Measurements from ENCODE around the gene CTXN3.
"Not testable (repeated sequence)": the region's sequence is repeated elsewhere in the genome, so short reads cannot be mapped to it uniquely, and the experiment has no call there.

Gene CTXN3

GRCh38 chr5:127664093-127664492 lies 15.2 kb downstream of the CTXN3 start:
- peaks cover 0 to 16% (median 6%) of the 10 kb centered on the region in 4 experiments for H3K4me1 ChIP-seq (ENCODE audit: control extremely low read depth in 1 of 4, control insufficient read depth in 4 of 4, insufficient read depth in 4 of 4, low read length in 3 of 4)
- H3K27ac ChIP-seq (ENCODE audit: insufficient read depth in 1 of 2, low read depth in 1 of 2, low read length in 2 of 2, poor library complexity in 1 of 2, severe bottlenecking in 2 of 2), result no peak overlapping the region
- POLR2A ChIA-PET, result no interaction called here
- no peak for DNase-seq
- H3K27me3 ChIP-seq (replicated peaks in 2 of 5; ENCODE audit: control insufficient read depth in 4 of 5, insufficient read depth in 5 of 5, low read length in 4 of 5), result no peaks in the 10 kb centered on the region
- H3K9me3 ChIP-seq (ENCODE audit: control extremely low read depth in 1 of 5, control insufficient read depth in 4 of 5, insufficient read depth in 2 of 5, low read depth in 1 of 5, low read length in 4 of 5), result no peaks in the 10 kb centered on the region
- no peaks in the 10 kb centered on the region for H3K36me3 ChIP-seq (ENCODE audit: control insufficient read depth in 4 of 4, insufficient read depth in 4 of 4, low read length in 3 of 4)
- WGBS (ENCODE audit: insufficient coverage), result over 99% methylated on average over 5 of the region's 5 CpGs
- H3K4me3 ChIP-seq (ENCODE audit: control insufficient read depth in 1 of 7, extremely low read depth in 1 of 7, insufficient read depth in 4 of 7, low read depth in 2 of 7, low read length in 6 of 7), result no peak overlapping the region
- CTCF ChIA-PET, result interaction anchor here (0.8 kb wide), 1 partner anchor 18 kb away, joined by 3 read pairs; no protein-coding TSS in a partner anchor

- no peak for DNase-seq
- CTCF ChIA-PET, result interaction anchor here (1.0 kb wide), 1 partner anchor 54 kb away, joined by 3 read pairs; no protein-coding TSS in a partner anchor
Observed at GRCh38 chr5:127665641-127666040, 16.8 kb downstream of the CTXN3 start.

GRCh38 chr5:127666043-127666716 lies 17.3 kb downstream of the CTXN3 start:
- Histone ChIP-seq H3K27me3 (replicated peaks in 2 of 5; ENCODE audit: control insufficient read depth in 4 of 5, insufficient read depth in 5 of 5, low read length in 4 of 5) (no peaks in the 10 kb centered on the region), H3K4me3 (ENCODE audit: control insufficient read depth in 1 of 7, extremely low read depth in 1 of 7, insufficient read depth in 4 of 7, low read depth in 2 of 7, low read length in 6 of 7) (no peak overlapping the region), H3K9me3 (ENCODE audit: control extremely low read depth in 1 of 5, control insufficient read depth in 4 of 5, insufficient read depth in 2 of 5, low read depth in 1 of 5, low read length in 4 of 5) (no peaks in the 10 kb centered on the region), H3K36me3 (ENCODE audit: control insufficient read depth in 4 of 4, insufficient read depth in 4 of 4, low read length in 3 of 4) (no peaks in the 10 kb centered on the region), H3K4me1 (ENCODE audit: control extremely low read depth in 1 of 4, control insufficient read depth in 4 of 4, insufficient read depth in 4 of 4, low read length in 3 of 4) (peaks cover 0 to 8% (median 2%) of the 10 kb centered on the region in 4 experiments), H3K27ac (ENCODE audit: insufficient read depth in 1 of 2, low read depth in 1 of 2, low read length in 2 of 2, poor library complexity in 1 of 2, severe bottlenecking in 2 of 2) (no peak overlapping the region)
- ChIA-PET POLR2A (interaction anchor here (0.6 kb wide), 1 partner anchor 14 kb away, joined by 3 read pairs; no protein-coding TSS in a partner anchor), CTCF (interaction anchor here (1.0 kb wide), 1 partner anchor 54 kb away, joined by 3 read pairs; no protein-coding TSS in a partner anchor)
- no CpG with 5 or more reads among the region's 3 CpGs for WGBS (ENCODE audit: insufficient coverage)
- DNase-seq, result no peak

More at GRCh38 chr5:127665641-127666040, 16.8 kb downstream of the CTXN3 start:
- POLR2A ChIA-PET, result no interaction called here
- Histone ChIP-seq H3K27ac (ENCODE audit: insufficient read depth in 1 of 2, low read depth in 1 of 2, low read length in 2 of 2, poor library complexity in 1 of 2, severe bottlenecking in 2 of 2) (no peak overlapping the region), H3K4me1 (ENCODE audit: control extremely low read depth in 1 of 4, control insufficient read depth in 4 of 4, insufficient read depth in 4 of 4, low read length in 3 of 4) (peaks cover 0 to 8% (median 2%) of the 10 kb centered on the region in 4 experiments), H3K27me3 (replicated peaks in 2 of 5; ENCODE audit: control insufficient read depth in 4 of 5, insufficient read depth in 5 of 5, low read length in 4 of 5) (no peaks in the 10 kb centered on the region), H3K4me3 (ENCODE audit: control insufficient read depth in 1 of 7, extremely low read depth in 1 of 7, insufficient read depth in 4 of 7, low read depth in 2 of 7, low read length in 6 of 7) (no peak overlapping the region), H3K9me3 (ENCODE audit: control extremely low read depth in 1 of 5, control insufficient read depth in 4 of 5, insufficient read depth in 2 of 5, low read depth in 1 of 5, low read length in 4 of 5) (no peaks in the 10 kb centered on the region), H3K36me3 (ENCODE audit: control insufficient read depth in 4 of 4, insufficient read depth in 4 of 4, low read length in 3 of 4) (no peaks in the 10 kb centered on the region)

GRCh38 chr5:127667926-127668325 lies 19.0 kb downstream of the CTXN3 start:
- Histone ChIP-seq H3K36me3 (ENCODE audit: control insufficient read depth in 4 of 4, insufficient read depth in 4 of 4, low read length in 3 of 4) (no peaks in the 10 kb centered on the region), H3K9me3 (ENCODE audit: control extremely low read depth in 1 of 5, control insufficient read depth in 4 of 5, insufficient read depth in 2 of 5, low read depth in 1 of 5, low read length in 4 of 5) (no peaks in the 10 kb centered on the region), H3K4me3 (ENCODE audit: control insufficient read depth in 1 of 7, extremely low read depth in 1 of 7, insufficient read depth in 4 of 7, low read depth in 2 of 7, low read length in 6 of 7) (no peak overlapping the region), H3K4me1 (ENCODE audit: control extremely low read depth in 1 of 4, control insufficient read depth in 4 of 4, insufficient read depth in 4 of 4, low read length in 3 of 4) (no peaks in the 10 kb centered on the region), H3K27ac (ENCODE audit: insufficient read depth in 1 of 2, low read depth in 1 of 2, low read length in 2 of 2, poor library complexity in 1 of 2, severe bottlenecking in 2 of 2) (no peak overlapping the region), H3K27me3 (replicated peaks in 2 of 5; ENCODE audit: control insufficient read depth in 4 of 5, insufficient read depth in 5 of 5, low read length in 4 of 5) (no peaks in the 10 kb centered on the region)
- ChIA-PET CTCF (interaction anchor here (1.8 kb wide), 1 partner anchor 14 kb away, joined by 6 read pairs; no protein-coding TSS in a partner anchor), POLR2A (no interaction called here)
- no CpG with 5 or more reads among the region's 3 CpGs for WGBS (ENCODE audit: insufficient coverage)
- DNase-seq, result no peak

- Histone ChIP-seq H3K4me1 (ENCODE audit: control extremely low read depth in 1 of 4, control insufficient read depth in 4 of 4, insufficient read depth in 4 of 4, low read length in 3 of 4) (no peaks in the 10 kb centered on the region), H3K27ac (ENCODE audit: insufficient read depth in 1 of 2, low read depth in 1 of 2, low read length in 2 of 2, poor library complexity in 1 of 2, severe bottlenecking in 2 of 2) (no peak overlapping the region), H3K27me3 (replicated peaks in 2 of 5; ENCODE audit: control insufficient read depth in 4 of 5, insufficient read depth in 5 of 5, low read length in 4 of 5) (no peaks in the 10 kb centered on the region), H3K9me3 (ENCODE audit: control extremely low read depth in 1 of 5, control insufficient read depth in 4 of 5, insufficient read depth in 2 of 5, low read depth in 1 of 5, low read length in 4 of 5) (no peaks in the 10 kb centered on the region), H3K4me3 (ENCODE audit: control insufficient read depth in 1 of 7, extremely low read depth in 1 of 7, insufficient read depth in 4 of 7, low read depth in 2 of 7, low read length in 6 of 7) (no peak overlapping the region), H3K36me3 (ENCODE audit: control insufficient read depth in 4 of 4, insufficient read depth in 4 of 4, low read length in 3 of 4) (no peaks in the 10 kb centered on the region)
- no peak for DNase-seq
- ChIA-PET CTCF (interaction anchor here (0.9 to 1.0 kb wide), 2 partner anchors 9 to 98 kb away, joined by 3 to 4 read pairs; no protein-coding TSS in a partner anchor), POLR2A (no interaction called here)
- 100% methylated on average over 5 of the region's 6 CpGs for WGBS (ENCODE audit: insufficient coverage)
Observed at GRCh38 chr5:127671218-127671617, 22.3 kb downstream of the CTXN3 start.

GRCh38 chr5:127673117-127673800 lies 24.4 kb downstream of the CTXN3 start:
- no peaks in the 10 kb centered on the region for H3K9me3 ChIP-seq (ENCODE audit: control extremely low read depth in 1 of 5, control insufficient read depth in 4 of 5, insufficient read depth in 2 of 5, low read depth in 1 of 5, low read length in 4 of 5)
- ChIA-PET CTCF (no interaction called here), POLR2A (no interaction called here)
- H3K4me3 ChIP-seq (ENCODE audit: control insufficient read depth in 1 of 7, extremely low read depth in 1 of 7, insufficient read depth in 4 of 7, low read depth in 2 of 7, low read length in 6 of 7), result no peak overlapping the region
- no peaks in the 10 kb centered on the region for H3K27me3 ChIP-seq (replicated peaks in 2 of 5; ENCODE audit: control insufficient read depth in 4 of 5, insufficient read depth in 5 of 5, low read length in 4 of 5)
- H3K36me3 ChIP-seq (ENCODE audit: control insufficient read depth in 4 of 4, insufficient read depth in 4 of 4, low read length in 3 of 4), result no peaks in the 10 kb centered on the region
- no peak overlapping the region for H3K27ac ChIP-seq (ENCODE audit: insufficient read depth in 1 of 2, low read depth in 1 of 2, low read length in 2 of 2, poor library complexity in 1 of 2, severe bottlenecking in 2 of 2)
- WGBS (ENCODE audit: insufficient coverage), result 20% methylated on average over 1 of the region's 2 CpGs
- H3K4me1 ChIP-seq (ENCODE audit: control extremely low read depth in 1 of 4, control insufficient read depth in 4 of 4, insufficient read depth in 4 of 4, low read length in 3 of 4), result no peaks in the 10 kb centered on the region
- no peak for DNase-seq

GRCh38 chr5:127676951-127677350 lies 28.1 kb downstream of the CTXN3 start:
- H3K4me1 ChIP-seq (ENCODE audit: control extremely low read depth in 1 of 4, control insufficient read depth in 4 of 4, insufficient read depth in 4 of 4, low read length in 3 of 4); H3K9me3 ChIP-seq (ENCODE audit: control extremely low read depth in 1 of 5, control insufficient read depth in 4 of 5, insufficient read depth in 2 of 5, low read depth in 1 of 5, low read length in 4 of 5); DNase-seq; POLR2A ChIA-PET; CTCF ChIA-PET; H3K27me3 ChIP-seq (replicated peaks in 2 of 5; ENCODE audit: control insufficient read depth in 4 of 5, insufficient read depth in 5 of 5, low read length in 4 of 5); H3K4me3 ChIP-seq (ENCODE audit: control insufficient read depth in 1 of 7, extremely low read depth in 1 of 7, insufficient read depth in 4 of 7, low read depth in 2 of 7, low read length in 6 of 7); H3K36me3 ChIP-seq (ENCODE audit: control insufficient read depth in 4 of 4, insufficient read depth in 4 of 4, low read length in 3 of 4); H3K27ac ChIP-seq (ENCODE audit: insufficient read depth in 1 of 2, low read depth in 1 of 2, low read length in 2 of 2, poor library complexity in 1 of 2, severe bottlenecking in 2 of 2): not testable (repeated sequence)

Data from common myeloid progenitor, CD34-positive (primary cell).